ENCODE data around the gene MINDY1.

- no peak for TF ChIP-seq CTCF (IDR thresholded peaks at IDR 0.05)
- no peak for TF ChIP-seq ZFX (IDR thresholded peaks at IDR 0.05; ENCODE audit: borderline replicate concordance)
Measured at GRCh38 chr1:150967936-150968335, 38.8 kb downstream of the MINDY1 start.
